Measurements from ENCODE around the gene NAAA.

GRCh38 chr4:75989846-75990528 lies 49.2 kb upstream of the NAAA start:
- TF ChIP-seq GLIS3 (CRISPR knock-in tag; IDR thresholded peaks at IDR 0.05): no peak
- TF ChIP-seq ESRRG (CRISPR knock-in tag; IDR thresholded peaks at IDR 0.05): no peak
- no peak for TF ChIP-seq ARNTL (CRISPR knock-in tag; IDR thresholded peaks at IDR 0.05; ENCODE audit: borderline replicate concordance, low read depth)
- TF ChIP-seq ZC3H10 (CRISPR knock-in tag; IDR thresholded peaks at IDR 0.05): no peak
- TF ChIP-seq PPARA (CRISPR knock-in tag; IDR thresholded peaks at IDR 0.05; ENCODE audit: borderline replicate concordance): no peak
- no peak for TF ChIP-seq TOX (CRISPR knock-in tag; IDR thresholded peaks at IDR 0.05; ENCODE audit: borderline replicate concordance)
- TF ChIP-seq, protein P1, sequence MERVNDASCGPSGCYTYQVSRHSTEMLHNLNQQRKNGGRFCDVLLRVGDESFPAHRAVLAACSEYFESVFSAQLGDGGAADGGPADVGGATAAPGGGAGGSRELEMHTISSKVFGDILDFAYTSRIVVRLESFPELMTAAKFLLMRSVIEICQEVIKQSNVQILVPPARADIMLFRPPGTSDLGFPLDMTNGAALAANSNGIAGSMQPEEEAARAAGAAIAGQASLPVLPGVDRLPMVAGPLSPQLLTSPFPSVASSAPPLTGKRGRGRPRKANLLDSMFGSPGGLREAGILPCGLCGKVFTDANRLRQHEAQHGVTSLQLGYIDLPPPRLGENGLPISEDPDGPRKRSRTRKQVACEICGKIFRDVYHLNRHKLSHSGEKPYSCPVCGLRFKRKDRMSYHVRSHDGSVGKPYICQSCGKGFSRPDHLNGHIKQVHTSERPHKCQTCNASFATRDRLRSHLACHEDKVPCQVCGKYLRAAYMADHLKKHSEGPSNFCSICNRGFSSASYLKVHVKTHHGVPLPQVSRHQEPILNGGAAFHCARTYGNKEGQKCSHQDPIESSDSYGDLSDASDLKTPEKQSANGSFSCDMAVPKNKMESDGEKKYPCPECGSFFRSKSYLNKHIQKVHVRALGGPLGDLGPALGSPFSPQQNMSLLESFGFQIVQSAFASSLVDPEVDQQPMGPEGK (CRISPR knock-in tag; IDR thresholded peaks at IDR 0.05; ENCODE audit: borderline replicate concordance): no peak
- no peak for TF ChIP-seq ZFP3 (CRISPR knock-in tag; IDR thresholded peaks at IDR 0.05)
- no peak for TF ChIP-seq TCF4 (CRISPR knock-in tag; IDR thresholded peaks at IDR 0.05; ENCODE audit: borderline replicate concordance)
